ENCODE data around the gene PSPH.

Gene PSPH

DNA sequence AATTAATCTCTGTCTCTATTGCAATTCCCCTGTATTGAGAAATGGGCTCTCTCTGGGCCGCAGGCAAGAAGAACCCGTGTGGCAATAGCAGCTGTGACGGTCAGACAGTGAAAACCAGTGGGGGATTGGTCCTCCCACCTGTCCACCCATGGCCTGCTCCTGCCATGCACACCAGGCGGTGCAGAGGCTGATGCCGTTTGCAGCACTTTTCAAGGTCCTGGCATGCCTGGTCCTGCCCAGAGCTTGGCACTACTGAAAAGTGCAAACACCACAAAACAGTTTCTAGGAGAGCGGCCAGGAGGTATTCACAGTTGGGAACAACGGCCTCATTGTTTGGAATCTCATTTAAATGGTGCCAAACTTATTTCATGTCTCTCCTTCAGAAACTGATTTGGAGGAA, 41.5 kb downstream of the PSPH start:
- TF ChIP-seq, protein P1, sequence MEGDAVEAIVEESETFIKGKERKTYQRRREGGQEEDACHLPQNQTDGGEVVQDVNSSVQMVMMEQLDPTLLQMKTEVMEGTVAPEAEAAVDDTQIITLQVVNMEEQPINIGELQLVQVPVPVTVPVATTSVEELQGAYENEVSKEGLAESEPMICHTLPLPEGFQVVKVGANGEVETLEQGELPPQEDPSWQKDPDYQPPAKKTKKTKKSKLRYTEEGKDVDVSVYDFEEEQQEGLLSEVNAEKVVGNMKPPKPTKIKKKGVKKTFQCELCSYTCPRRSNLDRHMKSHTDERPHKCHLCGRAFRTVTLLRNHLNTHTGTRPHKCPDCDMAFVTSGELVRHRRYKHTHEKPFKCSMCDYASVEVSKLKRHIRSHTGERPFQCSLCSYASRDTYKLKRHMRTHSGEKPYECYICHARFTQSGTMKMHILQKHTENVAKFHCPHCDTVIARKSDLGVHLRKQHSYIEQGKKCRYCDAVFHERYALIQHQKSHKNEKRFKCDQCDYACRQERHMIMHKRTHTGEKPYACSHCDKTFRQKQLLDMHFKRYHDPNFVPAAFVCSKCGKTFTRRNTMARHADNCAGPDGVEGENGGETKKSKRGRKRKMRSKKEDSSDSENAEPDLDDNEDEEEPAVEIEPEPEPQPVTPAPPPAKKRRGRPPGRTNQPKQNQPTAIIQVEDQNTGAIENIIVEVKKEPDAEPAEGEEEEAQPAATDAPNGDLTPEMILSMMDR (IDR thresholded peaks at IDR 0.05; ENCODE audit: insufficient read depth, low read depth, low read length, missing control alignments) = no peak
- DNase-seq (ENCODE audit: low read depth) = no peak

GRCh38 chr7:56007891-56008290, 43.4 kb downstream of the PSPH start:
- TF ChIP-seq, protein P1 (IDR thresholded peaks at IDR 0.05; ENCODE audit: insufficient read depth, low read depth, low read length, missing control alignments) = no peak

More for the DNA sequence above, 41.5 kb downstream of the PSPH start:
- no peak overlapping the region for H3K4me3 ChIP-seq (ENCODE audit: low read depth, low read length)

GRCh38 chr7:56007167-56007652, 44.0 kb downstream of the PSPH start:
- H3K4me3 ChIP-seq (ENCODE audit: low read depth, low read length) = no peak overlapping the region
- TF ChIP-seq, protein P1 (IDR thresholded peaks at IDR 0.05; ENCODE audit: insufficient read depth, low read depth, low read length, missing control alignments) = no peak
- no peak for DNase-seq (ENCODE audit: low read depth)

More at GRCh38 chr7:56007891-56008290, 43.4 kb downstream of the PSPH start:
- DNase-seq (ENCODE audit: low read depth) = no peak
- no peak overlapping the region for H3K4me3 ChIP-seq (ENCODE audit: low read depth, low read length)

DNA sequence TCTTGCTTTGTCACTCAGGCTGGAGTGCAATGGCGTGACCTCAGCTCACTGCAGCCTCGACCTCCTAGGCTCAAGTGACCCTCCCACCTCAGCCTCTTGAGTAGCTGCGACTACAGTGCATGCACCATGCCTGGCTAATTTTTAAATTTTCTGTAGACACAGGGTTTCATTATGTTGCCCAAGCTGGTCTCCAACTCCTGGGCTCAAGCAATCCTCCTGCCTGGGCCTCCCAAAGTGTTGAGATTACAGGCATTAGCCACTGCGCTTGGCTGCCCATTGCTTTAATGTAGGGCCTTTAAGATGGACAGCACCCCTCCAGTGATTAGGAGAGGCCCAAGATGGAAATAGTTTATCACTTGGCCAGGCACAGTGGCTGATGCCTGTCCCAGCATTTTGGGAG, 47.5 kb downstream of the PSPH start:
- H3K4me3 ChIP-seq (ENCODE audit: low read depth, low read length) = no peak overlapping the region
- no peak for DNase-seq (ENCODE audit: low read depth)
- TF ChIP-seq, protein P1 (IDR thresholded peaks at IDR 0.05; ENCODE audit: insufficient read depth, low read depth, low read length, missing control alignments) = no peak

DNA sequence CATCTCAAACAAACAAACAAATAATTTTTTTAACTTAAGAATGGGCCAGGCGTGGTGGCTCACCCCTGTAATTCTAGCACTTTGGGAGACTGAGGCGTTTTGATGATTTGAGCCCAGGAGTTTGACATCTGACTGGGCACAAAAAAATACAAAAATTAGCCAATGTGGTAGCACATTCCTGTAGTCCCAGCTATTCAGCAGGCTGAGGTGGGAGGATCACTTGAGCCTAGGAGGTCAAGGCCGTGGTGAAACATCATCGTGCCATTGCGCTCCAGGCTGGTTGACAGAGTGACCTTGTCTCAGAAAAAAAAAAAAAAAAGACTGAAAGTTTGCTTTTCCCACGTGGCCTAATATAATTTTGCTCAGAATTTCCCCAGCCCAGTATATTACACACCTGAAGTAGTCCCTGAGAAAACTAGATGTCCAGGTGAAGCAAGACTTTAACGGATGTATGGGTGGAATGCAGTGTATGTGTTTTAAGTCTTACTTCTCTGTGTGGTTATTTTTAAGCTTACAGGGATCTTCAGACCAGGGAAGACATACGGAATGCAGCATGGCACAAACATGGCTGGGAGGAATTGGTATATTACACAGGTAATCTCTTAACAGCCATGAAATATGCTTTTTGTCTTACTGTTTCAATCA, 54.3 kb downstream of the PSPH start:
- DNase-seq (ENCODE audit: low read depth) = no peak
- no peak overlapping the region for H3K4me3 ChIP-seq (ENCODE audit: low read depth, low read length)
- TF ChIP-seq, protein P1 (IDR thresholded peaks at IDR 0.05; ENCODE audit: insufficient read depth, low read depth, low read length, missing control alignments) = no peak

DNA sequence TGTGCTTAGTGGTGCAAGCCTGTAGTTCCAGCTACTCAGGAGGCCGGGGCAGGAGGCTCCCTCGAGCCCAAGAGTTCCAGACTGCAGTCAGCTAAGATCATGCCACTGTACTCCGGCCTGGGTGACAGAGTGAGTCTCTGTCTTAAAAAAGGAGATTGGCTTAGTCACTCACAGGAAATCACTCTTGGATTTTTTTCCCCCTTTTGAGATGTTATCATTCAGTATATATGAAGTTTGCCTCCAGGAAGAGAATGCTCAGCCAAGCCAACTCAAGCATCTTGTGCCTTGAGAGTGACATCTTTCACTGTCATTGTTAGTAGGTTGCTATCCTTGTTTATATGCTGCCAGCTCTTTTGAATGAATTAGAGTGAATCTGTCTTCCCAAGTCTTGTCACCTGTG, 58.9 kb downstream of the PSPH start:
- TF ChIP-seq, protein P1 (IDR thresholded peaks at IDR 0.05; ENCODE audit: insufficient read depth, low read depth, low read length, missing control alignments) = no peak
- no peak overlapping the region for H3K4me3 ChIP-seq (ENCODE audit: low read depth, low read length)
- DNase-seq (ENCODE audit: low read depth) = no peak

DNA sequence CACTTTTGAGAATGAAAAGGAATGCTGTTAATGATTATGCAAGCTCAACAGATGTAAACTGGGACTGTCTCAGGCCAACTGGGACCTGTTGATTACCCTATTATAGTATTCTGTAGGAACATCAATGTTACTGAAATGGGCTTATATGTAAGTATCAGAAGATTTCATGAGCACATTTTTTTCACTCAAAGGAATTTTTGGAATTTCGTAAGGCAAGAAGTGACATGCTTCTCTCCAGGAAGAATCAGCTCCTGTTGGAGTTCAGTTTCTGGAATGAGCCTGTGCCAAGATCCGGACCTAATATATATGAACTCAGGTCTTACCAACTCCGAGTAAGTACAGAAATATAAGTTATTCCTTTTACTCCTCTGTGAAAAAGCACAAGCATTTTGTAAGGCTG, 67.7 kb downstream of the PSPH start:
- DNase-seq (ENCODE audit: low read depth) = no peak
- H3K4me3 ChIP-seq (ENCODE audit: low read depth, low read length) = no peak overlapping the region
- TF ChIP-seq, protein P1 (IDR thresholded peaks at IDR 0.05; ENCODE audit: insufficient read depth, low read depth, low read length, missing control alignments) = no peak
